GM15510 (cell line): ENCODE results near the gene PRR19.

Source experiments
- POLR2A ChIP-seq: IDR thresholded peaks from 3 replicates; pipeline ENCODE4 v1.6.1; 2011; ENCODE audit warnings: borderline replicate concordance; ENCODE audit not compliant: insufficient read length; ENCODE audit errors: extremely low read depth

PRR19 gene

DNA sequence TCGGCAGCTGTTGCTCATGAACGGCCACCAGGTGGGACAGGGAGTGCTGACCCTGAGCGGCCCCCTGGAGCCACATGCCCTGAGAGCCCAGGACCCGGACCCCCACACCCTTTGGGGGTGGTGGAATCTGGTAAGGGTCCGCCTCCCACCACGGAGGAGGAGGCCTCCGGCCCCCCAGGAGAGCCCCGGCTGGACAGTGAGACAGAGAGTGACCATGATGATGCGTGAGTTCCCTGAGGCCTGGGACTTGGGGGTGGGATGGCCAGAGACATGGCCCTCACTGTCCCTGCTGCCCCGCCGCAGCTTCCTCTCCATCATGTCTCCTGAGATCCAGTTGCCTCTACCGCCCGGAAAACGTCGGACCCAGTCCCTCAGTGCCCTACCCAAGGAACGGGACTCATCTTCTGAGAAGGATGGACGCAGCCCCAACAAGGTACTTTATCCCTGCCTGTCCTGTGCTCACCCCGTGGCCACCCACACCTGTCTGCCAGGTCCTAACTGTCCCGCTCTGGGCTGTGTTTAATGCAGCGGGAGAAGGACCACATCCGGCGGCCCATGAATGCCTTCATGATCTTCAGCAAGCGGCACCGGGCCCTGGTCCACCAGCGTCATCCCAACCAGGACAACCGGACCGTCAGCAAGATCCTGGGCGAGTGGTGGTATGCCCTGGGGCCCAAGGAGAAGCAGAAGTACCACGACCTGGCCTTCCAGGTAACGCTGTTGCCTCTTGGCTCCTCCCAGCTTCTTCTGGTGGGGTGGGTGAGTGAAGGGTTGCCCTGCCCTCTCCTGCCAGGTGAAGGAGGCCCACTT lies 14.7 kb upstream of the PRR19 start:
- TF ChIP-seq POLR2A: no peak

DNA sequence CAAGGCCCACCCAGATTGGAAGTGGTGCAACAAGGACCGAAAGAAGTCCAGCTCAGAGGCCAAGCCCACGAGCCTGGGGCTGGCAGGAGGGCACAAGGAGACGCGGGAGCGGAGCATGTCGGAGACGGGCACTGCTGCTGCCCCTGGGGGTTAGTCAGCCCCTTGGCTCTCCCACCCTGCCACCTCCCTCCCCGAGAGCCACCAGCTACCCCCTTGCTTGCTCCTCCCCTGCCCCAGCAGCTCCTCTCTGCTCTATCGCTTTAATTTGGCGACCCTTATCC lies 14.2 kb upstream of the PRR19 start:
- no peak for TF ChIP-seq POLR2A

DNA sequence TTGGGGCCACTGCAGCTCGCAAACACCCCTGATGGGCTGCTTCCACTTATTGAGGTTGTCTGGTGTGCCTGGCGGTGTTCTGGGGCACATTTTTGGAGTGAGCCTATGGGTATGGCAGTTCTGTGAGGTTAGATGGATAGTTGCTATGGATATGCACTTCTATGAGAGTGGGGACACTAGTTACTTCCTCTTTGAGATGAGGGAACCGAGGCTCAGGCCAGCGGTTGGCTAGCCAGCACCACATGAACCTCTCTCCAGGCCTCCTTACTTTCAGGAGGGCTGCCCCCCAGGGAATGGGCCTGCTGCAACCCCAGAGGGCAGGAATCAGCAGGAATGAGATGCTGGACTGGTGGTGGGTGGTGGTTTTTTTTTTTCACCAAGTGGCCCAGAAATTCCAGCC lies 13.5 kb upstream of the PRR19 start:
- no peak for TF ChIP-seq POLR2A

DNA sequence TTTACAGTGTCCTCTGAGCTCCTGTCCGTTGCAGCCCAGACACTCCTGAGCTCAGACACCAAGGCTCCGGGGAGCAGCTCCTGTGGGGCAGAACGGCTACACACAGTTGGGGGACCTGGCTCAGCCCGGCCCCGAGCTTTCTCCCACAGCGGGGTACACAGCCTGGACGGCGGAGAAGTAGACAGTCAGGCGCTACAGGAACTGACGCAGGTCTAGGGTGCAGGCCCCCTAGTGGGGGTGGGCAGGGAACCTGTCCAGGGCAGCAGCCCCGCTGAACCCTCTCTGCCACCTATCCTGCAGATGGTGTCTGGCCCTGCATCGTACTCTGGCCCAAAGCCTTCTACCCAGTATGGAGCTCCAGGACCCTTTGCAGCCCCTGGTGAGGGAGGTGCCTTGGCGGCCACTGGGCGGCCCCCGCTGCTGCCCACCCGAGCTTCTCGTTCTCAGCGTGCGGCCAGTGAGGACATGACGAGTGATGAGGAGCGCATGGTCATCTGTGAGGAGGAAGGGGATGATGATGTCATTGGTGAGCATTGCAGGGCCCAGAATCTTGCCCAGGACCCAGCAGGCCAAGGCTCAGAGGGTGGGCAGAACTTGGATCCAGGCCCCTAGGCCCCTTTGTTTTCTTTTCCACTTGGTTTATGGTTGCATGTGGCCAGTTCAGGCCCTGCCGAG lies 12.9 kb upstream of the PRR19 start:
- no peak for TF ChIP-seq POLR2A

DNA sequence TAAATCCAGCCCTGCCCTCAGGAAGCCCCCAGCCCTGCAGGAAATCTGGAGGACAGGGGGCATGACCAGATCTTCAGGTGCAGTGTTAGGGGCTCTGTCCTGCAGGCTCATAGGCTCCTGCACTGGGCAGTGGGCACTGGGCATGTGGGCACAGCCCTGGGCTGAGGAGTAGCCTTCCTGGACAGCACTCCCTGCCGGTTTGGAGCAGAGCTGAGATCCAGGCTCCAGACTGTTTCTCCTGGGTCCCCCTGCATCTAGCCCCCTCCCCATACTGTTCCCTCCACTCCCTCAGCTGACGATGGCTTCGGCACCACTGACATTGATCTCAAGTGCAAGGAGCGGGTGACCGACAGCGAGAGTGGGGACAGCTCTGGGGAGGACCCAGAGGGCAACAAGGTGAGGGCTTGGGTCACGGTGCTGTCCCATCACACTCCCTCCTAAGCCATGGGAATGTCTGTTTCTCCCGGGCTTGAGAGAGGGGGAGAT lies 12.3 kb upstream of the PRR19 start:
- TF ChIP-seq POLR2A: no peak

DNA sequence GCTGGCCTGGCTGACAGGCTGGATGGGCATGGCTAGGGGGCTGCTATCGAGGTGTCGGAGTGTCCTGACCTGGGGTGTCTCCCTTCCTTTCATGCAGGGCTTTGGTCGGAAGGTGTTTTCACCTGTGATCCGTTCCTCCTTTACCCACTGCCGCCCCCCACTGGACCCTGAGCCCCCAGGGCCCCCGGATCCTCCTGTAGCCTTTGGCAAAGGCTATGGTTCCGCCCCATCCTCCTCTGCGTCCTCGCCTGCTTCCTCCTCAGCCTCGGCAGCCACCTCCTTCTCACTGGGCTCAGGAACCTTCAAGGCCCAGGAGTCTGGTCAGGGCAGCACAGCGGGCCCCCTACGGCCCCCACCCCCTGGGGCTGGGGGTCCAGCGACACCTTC lies 11.8 kb upstream of the PRR19 start:
- no peak for TF ChIP-seq POLR2A

DNA sequence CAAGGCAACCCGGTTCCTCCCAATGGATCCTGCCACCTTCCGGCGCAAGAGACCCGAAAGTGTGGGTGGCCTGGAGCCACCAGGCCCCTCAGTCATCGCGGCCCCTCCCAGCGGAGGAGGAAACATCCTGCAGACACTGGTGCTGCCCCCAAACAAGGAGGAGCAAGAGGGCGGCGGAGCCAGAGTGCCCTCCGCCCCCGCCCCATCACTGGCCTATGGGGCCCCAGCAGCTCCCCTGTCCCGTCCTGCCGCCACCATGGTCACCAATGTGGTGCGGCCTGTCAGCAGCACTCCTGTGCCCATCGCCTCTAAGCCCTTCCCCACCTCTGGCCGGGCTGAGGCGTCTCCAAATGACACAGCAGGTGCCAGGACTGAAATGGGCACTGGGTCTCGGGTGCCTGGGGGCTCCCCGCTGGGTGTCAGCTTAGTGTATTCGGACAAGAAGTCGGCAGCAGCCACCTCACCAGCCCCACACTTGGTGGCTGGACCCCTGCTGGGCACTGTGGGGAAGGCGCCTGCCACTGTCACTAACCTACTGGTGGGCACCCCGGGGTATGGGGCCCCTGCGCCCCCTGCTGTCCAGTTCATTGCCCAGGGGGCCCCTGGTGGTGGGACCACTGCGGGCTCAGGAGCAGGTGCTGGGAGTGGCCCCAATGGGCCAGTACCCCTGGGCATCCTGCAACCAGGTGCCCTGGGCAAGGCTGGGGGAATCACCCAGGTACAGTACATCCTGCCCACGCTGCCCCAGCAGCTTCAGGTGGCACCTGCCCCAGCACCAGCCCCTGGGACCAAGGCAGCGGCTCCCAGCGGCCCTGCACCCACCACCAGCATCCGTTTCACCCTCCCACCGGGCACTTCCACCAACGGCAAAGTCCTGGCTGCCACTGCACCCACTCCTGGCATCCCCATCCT lies 11.2 kb upstream of the PRR19 start:
- no peak for TF ChIP-seq POLR2A

DNA sequence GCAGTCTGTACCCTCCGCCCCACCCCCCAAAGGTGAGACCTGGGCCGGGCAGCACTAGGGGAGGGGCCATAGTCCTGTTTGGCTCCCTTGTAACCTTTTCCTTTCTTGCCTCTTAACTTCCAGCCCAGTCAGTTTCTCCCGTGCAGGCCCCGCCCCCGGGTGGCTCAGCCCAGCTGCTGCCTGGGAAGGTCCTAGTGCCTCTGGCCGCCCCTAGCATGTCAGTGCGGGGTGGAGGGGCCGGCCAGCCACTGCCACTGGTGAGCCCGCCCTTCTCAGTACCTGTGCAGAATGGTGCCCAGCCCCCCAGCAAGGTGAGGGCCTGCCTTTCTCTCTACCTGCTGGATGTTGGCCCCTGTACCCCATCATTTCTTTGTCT lies 10.5 kb upstream of the PRR19 start:
- TF ChIP-seq POLR2A: no peak

DNA sequence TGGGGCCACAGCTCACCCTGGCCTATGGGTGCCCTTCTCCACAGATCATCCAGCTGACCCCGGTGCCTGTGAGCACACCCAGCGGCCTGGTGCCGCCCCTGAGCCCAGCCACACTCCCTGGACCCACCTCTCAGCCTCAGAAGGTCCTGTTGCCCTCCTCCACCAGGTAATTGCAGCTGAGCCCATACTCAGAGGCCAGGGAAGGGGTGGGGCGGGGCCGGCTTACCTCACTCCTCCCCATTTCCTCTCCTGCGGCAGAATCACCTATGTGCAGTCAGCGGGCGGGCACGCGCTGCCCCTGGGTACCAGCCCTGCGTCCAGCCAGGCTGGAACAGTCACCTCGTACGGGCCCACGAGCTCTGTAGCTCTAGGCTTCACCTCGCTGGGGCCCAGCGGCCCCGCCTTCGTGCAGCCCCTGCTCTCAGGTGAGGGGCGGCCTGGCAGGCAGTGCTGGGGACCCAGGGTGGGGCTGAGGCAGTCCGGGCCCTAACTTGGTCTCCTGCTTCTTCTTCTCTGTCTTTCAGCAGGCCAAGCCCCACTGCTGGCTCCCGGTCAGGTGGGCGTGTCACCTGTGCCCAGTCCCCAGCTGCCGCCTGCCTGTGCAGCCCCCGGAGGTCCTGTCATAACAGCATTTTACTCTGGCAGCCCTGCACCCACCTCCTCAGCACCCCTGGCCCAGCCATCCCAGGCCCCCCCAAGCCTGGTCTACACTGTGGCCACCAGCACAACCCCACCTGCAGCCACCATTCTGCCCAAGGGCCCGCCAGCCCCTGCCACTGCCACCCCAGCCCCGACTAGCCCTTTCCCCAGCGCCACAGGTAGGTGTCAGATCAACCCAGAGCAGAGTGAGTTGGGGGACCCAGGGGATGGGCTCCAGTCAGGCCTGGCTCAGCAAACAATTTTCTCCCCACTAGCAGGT lies 9.6 kb upstream of the PRR19 start:
- TF ChIP-seq POLR2A: no peak

DNA sequence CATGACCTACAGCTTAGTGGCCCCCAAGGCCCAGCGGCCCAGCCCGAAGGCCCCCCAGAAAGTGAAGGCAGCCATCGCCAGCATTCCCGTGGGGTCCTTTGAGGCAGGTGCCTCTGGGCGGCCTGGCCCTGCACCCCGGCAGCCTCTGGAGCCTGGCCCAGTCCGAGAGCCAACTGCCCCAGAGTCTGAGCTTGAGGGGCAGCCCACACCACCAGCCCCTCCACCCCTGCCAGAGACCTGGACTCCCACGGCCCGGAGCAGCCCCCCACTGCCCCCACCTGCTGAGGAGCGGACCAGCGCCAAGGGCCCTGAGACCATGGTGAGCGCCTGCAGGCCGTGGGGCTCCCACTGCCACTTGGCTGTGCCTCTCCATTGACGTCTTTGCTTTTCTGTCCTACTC lies 9.0 kb upstream of the PRR19 start:
- TF ChIP-seq POLR2A: no peak

DNA sequence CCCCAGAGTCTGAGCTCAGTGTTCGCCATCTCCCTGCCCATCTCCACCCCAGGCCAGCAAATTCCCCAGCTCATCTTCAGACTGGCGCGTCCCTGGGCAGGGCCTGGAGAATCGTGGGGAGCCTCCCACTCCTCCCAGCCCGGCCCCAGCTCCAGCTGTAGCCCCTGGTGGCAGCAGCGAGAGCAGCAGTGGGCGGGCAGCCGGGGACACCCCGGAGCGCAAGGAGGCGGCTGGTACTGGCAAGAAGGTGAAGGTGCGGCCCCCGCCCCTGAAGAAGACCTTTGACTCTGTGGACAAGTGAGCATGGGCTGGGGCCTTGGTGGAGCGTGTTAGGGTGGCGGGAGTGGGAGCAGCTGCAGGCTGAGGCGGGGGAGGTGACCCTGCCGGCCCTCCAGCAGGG lies 8.4 kb upstream of the PRR19 start:
- no peak for TF ChIP-seq POLR2A

DNA sequence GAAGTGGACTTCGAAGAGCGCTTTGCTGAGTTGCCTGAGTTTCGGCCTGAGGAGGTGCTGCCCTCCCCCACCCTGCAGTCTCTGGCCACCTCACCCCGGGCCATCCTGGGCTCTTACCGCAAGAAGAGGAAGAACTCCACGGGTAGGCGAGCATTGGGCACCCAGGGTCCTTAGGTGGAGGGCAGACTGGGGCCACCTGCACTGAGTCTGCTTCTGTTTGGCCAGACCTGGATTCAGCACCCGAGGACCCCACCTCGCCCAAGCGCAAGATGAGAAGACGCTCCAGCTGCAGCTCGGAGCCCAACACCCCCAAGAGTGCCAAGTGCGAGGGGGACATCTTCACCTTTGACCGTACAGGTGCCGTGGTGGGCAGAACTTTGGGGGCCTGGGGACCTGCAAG lies 8.0 kb upstream of the PRR19 start:
- no peak for TF ChIP-seq POLR2A

DNA sequence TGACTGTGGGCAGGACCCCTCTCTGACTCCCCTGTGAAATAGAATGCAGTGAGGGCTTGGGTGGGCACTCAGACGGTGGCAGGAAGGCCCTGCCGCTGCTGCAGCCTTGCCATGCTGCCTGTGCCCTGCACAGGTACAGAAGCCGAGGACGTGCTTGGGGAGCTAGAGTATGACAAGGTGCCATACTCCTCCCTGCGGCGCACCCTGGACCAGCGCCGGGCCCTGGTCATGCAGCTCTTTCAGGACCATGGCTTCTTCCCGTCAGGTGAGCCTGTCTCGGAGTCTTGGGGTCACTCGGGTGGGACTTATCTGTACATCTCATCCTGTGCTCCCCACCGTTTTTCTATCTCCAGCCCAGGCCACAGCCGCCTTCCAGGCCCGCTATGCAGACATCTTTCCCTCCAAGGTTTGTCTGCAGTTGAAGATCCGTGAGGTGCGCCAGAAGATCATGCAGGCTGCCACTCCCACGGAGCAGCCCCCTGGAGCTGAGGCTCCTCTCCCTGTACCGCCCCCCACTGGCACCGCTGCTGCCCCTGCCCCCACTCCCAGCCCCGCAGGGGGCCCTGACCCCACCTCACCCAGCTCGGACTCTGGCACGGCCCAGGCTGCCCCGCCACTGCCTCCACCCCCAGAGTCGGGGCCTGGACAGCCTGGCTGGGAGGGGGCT lies 7.3 kb upstream of the PRR19 start:
- no peak for TF ChIP-seq POLR2A

DNA sequence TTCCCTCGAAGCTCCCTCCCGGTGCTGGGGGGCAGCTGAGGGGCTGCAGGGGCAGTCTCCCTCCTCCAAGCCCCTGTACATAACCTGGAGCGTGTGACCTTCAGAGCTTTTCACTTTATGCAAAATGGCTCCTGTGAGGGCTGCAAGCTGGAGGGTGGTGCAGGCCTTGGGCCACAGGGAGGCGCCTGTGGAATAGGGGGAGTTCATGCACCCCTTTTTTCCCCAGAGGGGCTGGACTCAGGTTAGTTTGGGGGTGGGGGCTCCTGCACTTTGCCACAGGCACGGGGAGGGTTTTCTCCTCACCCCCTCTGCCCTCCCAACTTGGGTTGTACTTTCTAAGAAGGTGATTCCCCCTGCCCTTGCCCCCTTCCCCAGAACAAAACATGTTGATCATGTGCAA lies 6.6 kb upstream of the PRR19 start:
- TF ChIP-seq POLR2A: no peak
